HL-60/S4 treated with retinoic acid at 250 ng/mL for 4 days and 3 days (cell line): ENCODE data around the gene YPEL1.
"Not testable (repeated sequence)": the region's sequence is repeated elsewhere in the genome, so short reads cannot be mapped to it uniquely, and the experiment has no call there.

Source experiments
- in situ Hi-C: fragments of 300-500 bp; cut with MboI; formaldehyde crosslinking; loops from 2 replicates; pipeline ENCODE4 v1.7.0; 2022; ENCODE audit warnings: low sequenced_read_pairs

Gene YPEL1

GRCh38 chr22:21724496-21724895, 11.1 kb downstream of the YPEL1 start:
- in situ Hi-C loops: not testable (repeated sequence)

GRCh38 chr22:21721195-21721852, 14.3 kb downstream of the YPEL1 start:
- in situ Hi-C loops: not testable (repeated sequence)

- in situ Hi-C loops: not testable (repeated sequence)
These were observed 15.3 kb downstream of the YPEL1 start for GRCh38 chr22:21720191-21720859.

GRCh38 chr22:21719024-21719423, 16.6 kb downstream of the YPEL1 start:
- in situ Hi-C loops: loop anchor here (10.0 kb wide), 1 partner anchor 226 kb away; no protein-coding TSS in a partner anchor

GRCh38 chr22:21718499-21718898, 17.1 kb downstream of the YPEL1 start:
- in situ Hi-C loops: loop anchor here (10.0 kb wide), 1 partner anchor 226 kb away; no protein-coding TSS in a partner anchor

- in situ Hi-C loops: loop anchor here (10.0 kb wide), 1 partner anchor 228 kb away; no protein-coding TSS in a partner anchor
These were observed 19.0 kb downstream of the YPEL1 start for GRCh38 chr22:21716395-21717122.

- in situ Hi-C loops: loop anchor here (10.0 kb wide), 1 partner anchor 230 kb away; no protein-coding TSS in a partner anchor
These were observed 20.8 kb downstream of the YPEL1 start for GRCh38 chr22:21714786-21715185.

- in situ Hi-C loops: loop anchor here (10.0 kb wide), 1 partner anchor 231 kb away; no protein-coding TSS in a partner anchor
These were observed 21.4 kb downstream of the YPEL1 start for GRCh38 chr22:21714059-21714770.

- in situ Hi-C loops: loop anchor here (10.0 kb wide), 1 partner anchor 231 kb away; no protein-coding TSS in a partner anchor
These were observed 22.1 kb downstream of the YPEL1 start for GRCh38 chr22:21713428-21714058.

- in situ Hi-C loops: loop anchor here (10.0 kb wide), 1 partner anchor 232 kb away; no protein-coding TSS in a partner anchor
These were observed 22.7 kb downstream of the YPEL1 start for GRCh38 chr22:21712751-21713427.

- in situ Hi-C loops: loop anchor here (10.0 kb wide), 1 partner anchor 233 kb away; no protein-coding TSS in a partner anchor
These were observed 23.7 kb downstream of the YPEL1 start for GRCh38 chr22:21711851-21712250.

GRCh38 chr22:21710156-21710555, 25.4 kb downstream of the YPEL1 start:
- in situ Hi-C loops: loop anchor here (10.0 kb wide), 1 partner anchor 235 kb away; no protein-coding TSS in a partner anchor

GRCh38 chr22:21709688-21710087, 25.9 kb downstream of the YPEL1 start:
- in situ Hi-C loops: loop anchor here (10.0 kb wide), 1 partner anchor 235 kb away; no protein-coding TSS in a partner anchor

GRCh38 chr22:21708960-21709359, 26.6 kb downstream of the YPEL1 start:
- in situ Hi-C loops: no loop called here

- in situ Hi-C loops: no loop called here
These were observed 27.9 kb downstream of the YPEL1 start for GRCh38 chr22:21707677-21708076.

- in situ Hi-C loops: no loop called here
These were observed 31.8 kb downstream of the YPEL1 start for GRCh38 chr22:21703684-21704316.

- in situ Hi-C loops: no loop called here
These were observed 32.6 kb downstream of the YPEL1 start for GRCh38 chr22:21702700-21703683.

- in situ Hi-C loops: no loop called here
These were observed 33.5 kb downstream of the YPEL1 start for GRCh38 chr22:21702094-21702493.
